Duodenal mucosa (tissue), 2 donors: Measurements from ENCODE around the gene INTS4.
A peak's percentile ranks its signal among the peaks of the same experiment; 100 is the strongest.
"Not testable (repeated sequence)": the region's sequence is repeated elsewhere in the genome, so short reads cannot be mapped to it uniquely, and the experiment has no call there.

Source experiments
- H3K27ac ChIP-seq: one replicate; pipeline ENCODE4 v1.7.0; 2013; ENCODE audit warnings: low read depth, low read length
- H3K27me3 ChIP-seq, 2 donors: one replicate each; pipeline ENCODE4 v1.7.0; 2013; ENCODE audit warnings: low read length in 2 of 2, control low read depth in 1 of 2; ENCODE audit not compliant: insufficient read depth in 2 of 2, control insufficient read depth in 1 of 2
- H3K36me3 ChIP-seq, 2 donors: one replicate each; pipeline ENCODE4 v1.7.0; 2013; ENCODE audit warnings: low read length in 2 of 2, control low read depth in 1 of 2; ENCODE audit not compliant: insufficient read depth in 2 of 2, control insufficient read depth in 1 of 2
- H3K4me1 ChIP-seq, 2 donors: one replicate each; pipeline ENCODE4 v1.7.0; 2013; ENCODE audit warnings: low read length in 2 of 2, control low read depth in 1 of 2; ENCODE audit not compliant: insufficient read depth in 2 of 2, control insufficient read depth in 1 of 2
- H3K4me3 ChIP-seq, 2 donors: one replicate each; pipeline ENCODE4 v1.7.0; 2013; ENCODE audit warnings: low read length in 2 of 2, low read depth in 1 of 2
- H3K9ac ChIP-seq, 2 donors: one replicate each; pipeline ENCODE4 v1.7.0; 2013; ENCODE audit warnings: low read length in 2 of 2, low read depth in 1 of 2
- H3K9me3 ChIP-seq, 2 donors: one replicate each; pipeline ENCODE4 v1.7.0; 2013; ENCODE audit warnings: low read length in 2 of 2, control low read depth in 1 of 2; ENCODE audit not compliant: control insufficient read depth in 1 of 2

The INTS4 gene

DNA sequence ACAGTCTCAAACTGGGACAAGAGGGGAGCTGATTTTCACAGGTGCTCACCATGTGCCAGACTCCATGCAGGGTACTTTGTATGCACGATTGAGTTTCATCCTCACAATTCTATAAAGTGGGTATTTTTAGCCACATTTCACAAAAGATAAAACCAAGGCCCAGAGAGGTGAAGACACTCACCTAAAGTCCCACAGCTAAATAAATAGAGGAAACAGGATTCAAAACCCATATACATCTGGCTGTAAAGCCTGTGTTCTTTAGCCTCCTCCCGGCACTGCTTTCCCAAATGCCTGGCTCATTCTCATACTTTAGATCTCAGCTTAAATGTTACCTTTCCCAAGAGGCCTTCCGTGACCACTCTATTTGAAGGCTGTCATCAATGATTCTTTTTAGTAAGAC lies 41.8 kb upstream of the INTS4 start:
- Histone ChIP-seq H3K27me3 (no peaks in the 10 kb centered on the region), H3K9ac (no peak overlapping the region)

DNA sequence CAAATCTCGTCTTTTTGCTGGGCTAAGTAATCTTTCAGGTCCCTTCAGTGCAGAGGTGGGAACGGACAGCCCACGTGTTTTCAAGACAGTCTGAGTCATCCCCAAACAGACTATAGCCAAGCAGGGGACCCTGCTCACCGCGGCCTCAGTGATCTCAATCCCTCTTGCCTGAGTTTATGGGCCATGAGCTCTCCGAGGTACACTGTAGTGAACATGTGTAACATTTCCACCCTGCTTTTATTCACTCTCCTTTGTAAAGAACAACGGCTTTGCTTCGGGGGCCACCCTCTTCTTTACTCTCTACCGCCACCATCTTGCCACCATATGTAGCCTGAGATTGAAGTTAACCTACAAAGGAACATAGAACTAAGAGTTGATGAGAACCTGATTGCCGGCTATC lies 40.2 kb upstream of the INTS4 start:
- Histone ChIP-seq H3K9ac (no peak overlapping the region), H3K4me3 (no peak overlapping the region), H3K4me1 (peaks cover 27 to 31% of the 10 kb centered on the region in 2 donors), H3K36me3 (no peaks in the 10 kb centered on the region), H3K9me3 (no peaks in the 10 kb centered on the region), H3K27ac (no peak overlapping the region), H3K27me3 (no peaks in the 10 kb centered on the region)

More for the DNA sequence above, 41.8 kb upstream of the INTS4 start:
- Histone ChIP-seq H3K4me1 (peaks cover 27 to 35% of the 10 kb centered on the region in 2 donors), H3K9me3 (no peaks in the 10 kb centered on the region), H3K36me3 (no peaks in the 10 kb centered on the region), H3K27ac (no peak overlapping the region), H3K4me3 (no peak overlapping the region)

DNA sequence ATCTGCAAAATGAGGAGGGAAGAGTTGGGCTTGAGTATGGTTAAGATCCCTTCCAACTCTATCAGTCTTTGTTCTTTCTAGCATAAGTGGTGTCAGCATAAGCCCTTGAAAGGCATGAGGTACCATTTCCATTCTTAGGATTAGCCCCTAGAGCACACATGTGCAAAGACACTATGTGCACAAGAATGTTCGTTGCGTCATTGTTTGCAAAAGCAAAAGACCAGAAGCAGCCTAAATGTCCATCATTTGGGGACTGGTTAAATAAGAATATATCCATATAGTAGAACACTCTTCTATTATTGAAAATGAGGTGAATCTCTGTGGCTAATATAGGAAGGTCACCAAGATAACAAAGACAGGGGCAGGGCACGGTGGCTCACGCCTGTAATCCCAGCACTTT lies 38.6 kb upstream of the INTS4 start:
- Histone ChIP-seq H3K4me3 (no peak overlapping the region), H3K9ac (no peak overlapping the region), H3K27me3 (no peaks in the 10 kb centered on the region), H3K27ac (no peak overlapping the region), H3K9me3 (no peaks in the 10 kb centered on the region), H3K4me1 (peaks cover 16 to 17% of the 10 kb centered on the region in 2 donors), H3K36me3 (no peaks in the 10 kb centered on the region)

GRCh38 chr11:78032090-78032489 lies 37.6 kb upstream of the INTS4 start:
- Histone ChIP-seq H3K4me1 (peaks cover 14% of the 10 kb centered on the region in 2 donors), H3K9me3 (no peaks in the 10 kb centered on the region), H3K36me3 (no peaks in the 10 kb centered on the region), H3K9ac (no peak overlapping the region), H3K27ac (no peak overlapping the region), H3K27me3 (no peaks in the 10 kb centered on the region), H3K4me3 (no peak overlapping the region)

GRCh38 chr11:78031629-78032028 lies 37.2 kb upstream of the INTS4 start:
- no peak overlapping the region for H3K27ac ChIP-seq
- no peak overlapping the region for H3K4me3 ChIP-seq
- no peaks in the 10 kb centered on the region for H3K9me3 ChIP-seq
- no peak overlapping the region for H3K9ac ChIP-seq
- no peaks in the 10 kb centered on the region for H3K27me3 ChIP-seq
- H3K36me3 ChIP-seq, result no peaks in the 10 kb centered on the region
- peaks cover 12 to 13% of the 10 kb centered on the region in 2 donors for H3K4me1 ChIP-seq

DNA sequence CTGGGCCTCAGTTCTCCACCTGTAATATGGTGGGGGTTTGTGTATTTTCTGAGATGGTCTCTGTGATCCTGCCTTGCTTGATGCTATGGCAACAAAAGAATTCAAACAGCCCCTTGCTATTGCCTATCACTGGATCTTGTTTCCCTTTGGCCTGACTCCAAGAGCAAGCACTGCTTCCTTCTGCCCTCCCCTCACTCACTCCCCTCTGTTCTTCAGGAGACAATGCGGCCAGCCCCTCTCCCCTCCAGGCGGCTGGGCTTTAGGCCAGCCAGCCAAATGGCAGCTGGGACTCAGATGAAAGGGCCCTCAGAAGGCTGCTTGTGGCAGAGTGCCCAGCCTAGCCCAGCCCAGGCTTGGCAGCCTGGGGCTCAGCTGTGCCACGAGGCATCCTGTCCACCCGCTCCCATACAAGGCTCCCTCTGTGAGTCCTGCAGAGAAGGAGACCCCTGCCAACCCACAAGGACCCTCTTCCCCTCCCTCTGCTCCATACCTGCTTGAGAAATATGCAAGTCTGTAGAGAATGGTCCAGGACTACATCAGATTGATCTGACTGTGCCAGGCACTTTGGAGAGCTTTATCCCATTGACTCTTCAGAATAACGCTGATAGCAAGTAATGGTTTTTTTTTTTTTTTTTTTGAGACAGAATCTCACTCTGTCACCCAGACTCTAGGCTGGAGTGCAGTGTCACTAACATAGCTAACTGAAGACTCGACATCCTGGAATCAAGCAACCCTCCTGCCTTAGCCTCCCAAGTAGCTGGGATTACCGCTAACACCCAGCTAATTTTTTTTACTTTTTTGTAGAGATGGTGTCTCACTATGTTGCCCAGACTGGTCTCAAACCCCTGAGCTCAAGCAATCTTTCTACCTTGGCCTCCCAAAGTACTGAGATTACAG lies 36.2 kb upstream of the INTS4 start:
- H3K27ac ChIP-seq, result no peak overlapping the region
- H3K9ac ChIP-seq, result no peak overlapping the region
- no peaks in the 10 kb centered on the region for H3K36me3 ChIP-seq
- no peaks in the 10 kb centered on the region for H3K9me3 ChIP-seq
- no peaks in the 10 kb centered on the region for H3K27me3 ChIP-seq
- H3K4me1 ChIP-seq, result peaks cover 12 to 13% of the 10 kb centered on the region in 2 donors
- no peak overlapping the region for H3K4me3 ChIP-seq

- not testable (repeated sequence) for H3K4me3 ChIP-seq, H3K9me3 ChIP-seq, H3K9ac ChIP-seq, H3K27ac ChIP-seq, H3K27me3 ChIP-seq, H3K36me3 ChIP-seq
- peaks cover 12 to 13% of the 10 kb centered on the region in 2 donors for H3K4me1 ChIP-seq
These were observed 34.0 kb upstream of the INTS4 start for GRCh38 chr11:78028423-78028822.

DNA sequence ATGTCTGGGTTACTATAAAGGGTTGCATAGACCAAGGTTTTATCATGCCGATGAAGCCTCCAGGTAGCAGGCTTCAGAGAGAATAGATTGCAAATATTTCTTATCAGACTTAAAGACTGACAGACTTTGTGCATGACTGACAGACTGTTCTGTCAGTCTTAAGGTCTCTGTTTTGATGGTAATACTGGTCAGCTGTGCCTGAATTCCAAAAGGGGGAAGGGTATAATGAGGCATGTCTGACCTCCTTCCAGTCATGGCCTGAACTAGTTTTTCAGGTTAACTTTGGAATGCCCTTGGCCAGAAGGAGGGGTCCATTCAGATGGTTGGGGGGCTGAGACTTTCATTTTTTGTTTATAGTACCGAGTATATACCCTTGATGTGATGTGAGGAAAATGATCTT lies 33.3 kb upstream of the INTS4 start:
- no peaks in the 10 kb centered on the region for H3K27me3 ChIP-seq
- no peaks in the 10 kb centered on the region for H3K36me3 ChIP-seq
- no peak overlapping the region for H3K27ac ChIP-seq
- no peak overlapping the region for H3K4me3 ChIP-seq
- no peak overlapping the region for H3K9ac ChIP-seq
- no peaks in the 10 kb centered on the region for H3K9me3 ChIP-seq
- H3K4me1 ChIP-seq, result peaks cover 12 to 13% of the 10 kb centered on the region in 2 donors

DNA sequence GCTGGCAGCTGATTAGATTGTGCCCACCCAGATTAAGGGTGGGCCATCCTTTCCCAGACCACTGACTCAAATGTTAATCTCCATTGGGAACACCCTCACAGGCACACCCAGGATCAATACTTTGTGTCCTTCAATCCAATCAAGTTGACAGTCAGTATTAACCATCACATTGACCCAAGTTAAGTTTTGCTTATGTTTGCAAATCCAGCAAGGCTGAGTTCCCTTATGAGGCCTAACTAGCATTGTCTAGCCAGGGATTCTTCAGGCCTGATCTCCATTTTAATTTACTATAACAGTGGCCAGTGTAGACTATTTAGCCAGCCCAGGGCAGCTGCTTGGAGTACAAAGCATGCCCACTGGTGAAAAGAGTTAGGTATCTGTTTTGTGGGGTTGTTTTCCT lies 30.9 kb upstream of the INTS4 start:
- Histone ChIP-seq H3K9me3 (no peaks in the 10 kb centered on the region), H3K27ac (no peak overlapping the region), H3K36me3 (no peaks in the 10 kb centered on the region), H3K4me1 (peaks cover 3 to 12% of the 10 kb centered on the region in 2 donors), H3K4me3 (no peak overlapping the region), H3K27me3 (no peaks in the 10 kb centered on the region), H3K9ac (no peak overlapping the region)

- peaks cover 0 to 8% of the 10 kb centered on the region in 2 donors for H3K4me1 ChIP-seq
- peak overlapping the region in 1 of 2 donors; percentile 76 for H3K9ac ChIP-seq
- H3K27me3 ChIP-seq, result no peaks in the 10 kb centered on the region
- peak overlapping the region; percentile 82 to 84 for H3K4me3 ChIP-seq
- H3K9me3 ChIP-seq, result no peaks in the 10 kb centered on the region
- H3K36me3 ChIP-seq, result no peaks in the 10 kb centered on the region
- H3K27ac ChIP-seq, result no peak overlapping the region
These were observed 29.0 kb upstream of the INTS4 start for GRCh38 chr11:78023426-78023825.
